Stomach smooth muscle (tissue), 2 donors: Measurements from ENCODE around the gene KCNQ1OT1.
"Not testable (repeated sequence)": the region's sequence is repeated elsewhere in the genome, so short reads cannot be mapped to it uniquely, and the experiment has no call there.

ENCODE experiments used
- H3K27ac ChIP-seq: one replicate; pipeline ENCODE4 v1.7.0; 2013; ENCODE audit warnings: mild to moderate bottlenecking, low read length, inconsistent platforms
- H3K27me3 ChIP-seq, 2 donors: one replicate each; pipeline ENCODE4 v1.7.0; 2013; ENCODE audit warnings: low read length in 2 of 2; ENCODE audit not compliant: insufficient read depth in 2 of 2, control insufficient read depth in 1 of 2
- H3K36me3 ChIP-seq, 2 donors: one replicate each; pipeline ENCODE4 v1.7.0; 2013; ENCODE audit warnings: low read length in 2 of 2; ENCODE audit not compliant: control insufficient read depth in 2 of 2, insufficient read depth in 2 of 2
- H3K4me1 ChIP-seq: one replicate; pipeline ENCODE4 v1.7.0; 2013; ENCODE audit warnings: low read length; ENCODE audit not compliant: control insufficient read depth, insufficient read depth
- H3K4me3 ChIP-seq, 2 donors: one replicate each; pipeline ENCODE4 v1.7.0; 2013; ENCODE audit warnings: low read length in 2 of 2
- H3K9ac ChIP-seq, 2 donors: one replicate each; pipeline ENCODE4 v1.7.0; 2013; ENCODE audit warnings: low read length in 2 of 2, mild to moderate bottlenecking in 1 of 2
- H3K9me3 ChIP-seq, 2 donors: one replicate each; pipeline ENCODE4 v1.7.0; 2013; ENCODE audit warnings: low read length in 2 of 2; ENCODE audit not compliant: control insufficient read depth in 2 of 2
- donor health status: healthy.
- donor health status: Pancreatic carcinoma.

KCNQ1OT1 gene

GRCh38 chr11:2644844-2645778 is 54.7 kb downstream of the KCNQ1OT1 start:
- no peak overlapping the region for H3K4me3 ChIP-seq
- H3K9me3 ChIP-seq: peaks cover 6 to 42% of the 10 kb centered on the region in 2 donors
- H3K36me3 ChIP-seq: no peaks in the 10 kb centered on the region
- H3K4me1 ChIP-seq: no peaks in the 10 kb centered on the region
- H3K9ac ChIP-seq: no peak overlapping the region
- H3K27ac ChIP-seq: no peak overlapping the region
- no peaks in the 10 kb centered on the region for H3K27me3 ChIP-seq

- Histone ChIP-seq H3K9me3 (peaks cover 6 to 42% of the 10 kb centered on the region in 2 donors), H3K27me3 (no peaks in the 10 kb centered on the region), H3K4me3 (peak overlapping the region in 1 of 2 donors; percentile 22), H3K4me1 (no peaks in the 10 kb centered on the region), H3K9ac (no peak overlapping the region), H3K36me3 (no peaks in the 10 kb centered on the region), H3K27ac (no peak overlapping the region)
These were observed 56.0 kb downstream of the KCNQ1OT1 start for GRCh38 chr11:2643746-2644145.

- no peak overlapping the region for H3K27ac ChIP-seq
These were observed 58.2 kb downstream of the KCNQ1OT1 start for GRCh38 chr11:2641623-2642022.

GRCh38 chr11:2639763-2640162 is 60.0 kb downstream of the KCNQ1OT1 start:
- peaks cover 6 to 29% of the 10 kb centered on the region in 2 donors for H3K9me3 ChIP-seq
- not testable (repeated sequence) for H3K27me3 ChIP-seq, H3K27ac ChIP-seq, H3K4me1 ChIP-seq, H3K4me3 ChIP-seq, H3K36me3 ChIP-seq, H3K9ac ChIP-seq

More at GRCh38 chr11:2641623-2642022, 58.2 kb downstream of the KCNQ1OT1 start:
- no peaks in the 10 kb centered on the region for H3K4me1 ChIP-seq
- no peaks in the 10 kb centered on the region for H3K27me3 ChIP-seq
- H3K9me3 ChIP-seq: peaks cover 6 to 41% of the 10 kb centered on the region in 2 donors
- H3K36me3 ChIP-seq: no peaks in the 10 kb centered on the region
- H3K9ac ChIP-seq: no peak overlapping the region
- no peak overlapping the region for H3K4me3 ChIP-seq

- peaks cover 9 to 12% of the 10 kb centered on the region in 2 donors for H3K9me3 ChIP-seq
- H3K4me1 ChIP-seq: no peaks in the 10 kb centered on the region
- no peak overlapping the region for H3K4me3 ChIP-seq
- no peaks in the 10 kb centered on the region for H3K27me3 ChIP-seq
- no peaks in the 10 kb centered on the region for H3K36me3 ChIP-seq
- no peak overlapping the region for H3K9ac ChIP-seq
- H3K27ac ChIP-seq: no peak overlapping the region
These were observed 68.6 kb downstream of the KCNQ1OT1 start for GRCh38 chr11:2631161-2631560.

GRCh38 chr11:2630679-2631078 is 69.1 kb downstream of the KCNQ1OT1 start:
- Histone ChIP-seq H3K4me1 (no peaks in the 10 kb centered on the region), H3K9ac (no peak overlapping the region), H3K36me3 (no peaks in the 10 kb centered on the region), H3K9me3 (peaks cover 9 to 12% of the 10 kb centered on the region in 2 donors), H3K27me3 (no peaks in the 10 kb centered on the region), H3K27ac (no peak overlapping the region), H3K4me3 (no peak overlapping the region)

GRCh38 chr11:2625183-2625582 is 74.6 kb downstream of the KCNQ1OT1 start:
- Histone ChIP-seq H3K9ac (no peak overlapping the region), H3K27ac (no peak overlapping the region), H3K36me3 (no peaks in the 10 kb centered on the region), H3K4me3 (no peak overlapping the region), H3K4me1 (no peaks in the 10 kb centered on the region), H3K27me3 (no peaks in the 10 kb centered on the region), H3K9me3 (no peaks in the 10 kb centered on the region)

GRCh38 chr11:2621894-2622293 is 77.9 kb downstream of the KCNQ1OT1 start:
- H3K4me1 ChIP-seq: no peaks in the 10 kb centered on the region

GRCh38 chr11:2612884-2613571 is 86.8 kb downstream of the KCNQ1OT1 start:
- Histone ChIP-seq H3K9ac (no peak overlapping the region), H3K4me3 (no peak overlapping the region), H3K36me3 (no peaks in the 10 kb centered on the region), H3K4me1 (no peaks in the 10 kb centered on the region), H3K27ac (no peak overlapping the region), H3K9me3 (peaks cover 0 to 2% of the 10 kb centered on the region in 2 donors), H3K27me3 (no peaks in the 10 kb centered on the region)

More at GRCh38 chr11:2621894-2622293, 77.9 kb downstream of the KCNQ1OT1 start:
- Histone ChIP-seq H3K4me3 (no peak overlapping the region), H3K9me3 (no peaks in the 10 kb centered on the region), H3K9ac (no peak overlapping the region), H3K27me3 (no peaks in the 10 kb centered on the region), H3K36me3 (no peaks in the 10 kb centered on the region), H3K27ac (no peak overlapping the region)

- H3K4me3 ChIP-seq: no peak overlapping the region
- no peaks in the 10 kb centered on the region for H3K27me3 ChIP-seq
- peaks cover 0 to 2% of the 10 kb centered on the region in 2 donors for H3K9me3 ChIP-seq
- H3K9ac ChIP-seq: no peak overlapping the region
- H3K4me1 ChIP-seq: no peaks in the 10 kb centered on the region
- H3K27ac ChIP-seq: no peak overlapping the region
- no peaks in the 10 kb centered on the region for H3K36me3 ChIP-seq
These were observed 90.4 kb downstream of the KCNQ1OT1 start for GRCh38 chr11:2609345-2609744.
